Stimulated activated CD4-positive, alpha-beta T cell treated with anti-CD3 and anti-CD28 coated beads, Interleukin-1b, Interleukin-23, amount 100 ng/mL, for 24 hours (primary cell): ENCODE results near the gene CCDC141.

Experiments
- DNase-seq, 4 experiments: peaks; one replicate each; pipeline ENCODE4 v3.0.0-alpha.2; 2020; ENCODE audit warnings: low read depth in 4 of 4, low spot score in 1 of 4

The CCDC141 gene

DNA sequence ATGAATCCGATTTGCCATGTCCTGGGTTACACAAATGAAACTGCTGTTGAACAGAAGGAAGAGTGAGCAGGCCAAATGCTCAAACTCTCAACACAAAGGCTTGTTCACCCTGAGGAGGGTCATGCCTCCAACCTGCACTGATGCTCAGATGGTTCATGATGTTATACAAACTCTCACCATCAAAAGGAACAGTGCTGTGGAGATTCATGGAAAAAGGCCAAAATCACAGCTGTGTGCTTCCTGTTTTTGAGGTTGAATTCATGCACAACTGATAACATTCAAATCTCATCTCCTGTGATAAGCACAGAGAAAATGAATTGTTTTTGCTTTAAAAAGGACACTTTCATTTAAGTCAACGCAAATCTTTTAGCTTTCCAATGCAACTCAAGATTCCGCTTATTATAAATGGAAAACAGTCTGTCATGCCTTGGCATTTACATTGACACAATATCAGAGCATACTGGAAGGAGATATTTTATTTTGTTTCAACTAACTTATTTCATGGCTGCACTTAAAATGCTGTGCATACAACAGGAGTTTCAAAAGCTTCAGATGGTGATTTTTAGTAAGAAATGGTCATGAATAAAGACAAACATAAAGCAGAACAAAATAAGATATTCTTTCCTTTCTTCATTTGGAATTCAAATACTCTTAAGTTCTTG, 220.5 kb downstream of the CCDC141 start:
- no peak for DNase-seq

DNA sequence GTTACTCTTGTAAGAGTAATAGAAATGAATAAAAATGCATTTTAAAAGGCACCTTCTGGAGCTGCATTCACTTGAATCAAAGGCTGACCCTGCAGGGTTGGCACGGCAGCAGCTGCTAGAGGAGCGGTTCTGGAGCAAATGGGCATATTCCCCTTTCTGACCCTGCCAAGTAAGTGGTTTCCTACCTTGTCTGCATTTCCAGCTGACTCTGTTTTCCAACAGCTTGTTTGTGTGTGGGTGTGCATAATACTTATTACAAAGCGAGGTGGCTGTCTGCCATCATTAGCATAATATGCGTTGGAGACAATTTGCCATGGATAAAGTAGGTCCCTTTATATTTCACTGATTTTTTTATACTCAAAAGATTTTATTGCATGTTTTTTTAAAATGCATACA, 221.5 kb downstream of the CCDC141 start:
- DNase-seq: no peak

DNA sequence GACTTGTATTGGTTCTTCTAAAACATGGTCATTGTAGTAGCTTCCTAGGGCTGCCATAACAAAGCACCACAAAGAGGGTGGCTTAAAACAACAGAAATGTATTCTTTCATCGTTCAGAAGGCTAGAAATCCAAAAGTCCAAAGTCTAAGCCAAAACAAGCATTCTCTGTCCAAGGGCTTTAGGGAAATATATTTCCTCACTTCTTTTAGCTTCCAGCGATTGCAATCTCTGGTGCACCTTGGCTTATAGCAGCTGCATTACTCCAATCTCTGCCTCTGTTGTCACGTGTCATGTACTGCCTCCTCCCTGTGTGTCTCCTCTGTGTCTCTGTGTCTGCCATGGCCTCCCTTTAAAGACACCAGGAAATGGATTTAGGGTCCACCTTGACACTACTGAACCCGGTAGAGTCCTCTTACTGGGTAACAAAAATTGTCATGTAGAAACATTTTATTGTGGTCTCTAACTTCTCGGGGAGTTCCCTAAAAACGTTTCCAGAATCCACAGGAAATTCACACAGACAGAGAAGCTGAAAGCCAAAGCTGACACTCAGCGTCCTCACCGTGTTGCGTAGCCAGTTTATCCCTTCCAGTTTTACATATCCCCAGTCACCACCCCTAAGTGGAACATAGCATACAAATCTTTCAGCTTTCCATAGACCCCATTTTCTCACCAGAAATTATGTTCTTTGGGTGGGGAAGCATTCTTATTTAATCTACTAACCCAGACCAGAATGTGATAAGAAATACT, 222.0 kb downstream of the CCDC141 start:
- no peak for DNase-seq

DNA sequence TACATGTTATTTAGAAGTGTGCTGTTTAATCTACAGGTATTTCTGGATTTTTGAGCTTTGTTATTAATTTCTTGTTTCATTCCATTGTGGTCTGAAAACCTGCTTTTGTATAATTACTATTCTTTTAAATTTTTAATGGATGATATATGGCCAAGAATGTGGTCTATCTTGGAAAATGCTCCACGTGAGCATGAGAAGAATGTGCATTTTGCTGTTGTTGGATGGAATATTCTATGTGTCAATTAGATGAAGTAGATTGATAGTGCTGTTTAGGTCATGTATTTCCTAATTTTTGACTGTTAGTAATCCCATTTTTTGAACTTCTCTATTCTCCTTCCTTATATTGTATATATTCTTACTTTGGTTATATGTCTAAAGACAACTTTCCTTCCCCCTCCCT, 222.8 kb downstream of the CCDC141 start:
- no peak for DNase-seq

DNA sequence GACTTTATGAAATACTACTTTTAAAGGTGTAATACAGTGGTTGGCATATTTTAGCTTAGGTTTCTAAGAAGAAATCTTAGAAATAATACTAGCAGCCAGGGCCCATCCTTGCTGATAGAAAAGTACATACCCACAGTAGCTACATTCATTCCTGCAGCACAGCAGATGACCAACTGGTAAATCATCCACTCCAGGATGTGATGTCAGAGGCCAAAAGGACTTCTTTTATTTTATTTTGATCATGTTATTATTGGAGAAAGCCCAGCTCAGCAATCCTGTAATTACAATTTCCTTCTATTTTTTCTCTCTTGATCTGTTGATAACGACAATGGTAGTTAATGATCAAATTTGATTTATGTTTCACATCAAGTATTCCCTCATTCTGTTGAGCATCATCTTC, 224.8 kb downstream of the CCDC141 start:
- no peak for DNase-seq

DNA sequence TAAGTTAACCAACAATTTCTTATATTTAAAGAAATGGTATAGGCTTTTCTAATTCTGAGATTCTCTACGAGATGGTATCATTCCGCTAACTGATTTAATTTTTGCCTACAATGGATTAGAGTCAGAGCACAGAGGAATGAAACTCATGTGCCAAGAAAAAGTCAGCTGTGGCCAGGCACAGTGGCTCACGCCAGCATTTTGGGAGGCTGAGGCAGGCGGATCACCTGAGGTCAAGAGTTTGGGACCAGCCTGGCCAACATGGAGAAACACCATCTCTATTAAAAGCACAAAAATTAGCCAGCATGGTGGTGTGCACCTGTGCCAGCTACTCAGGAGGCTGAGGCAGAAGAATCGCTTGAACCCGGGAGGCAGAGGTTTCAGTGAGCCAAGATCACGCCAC, 225.8 kb downstream of the CCDC141 start:
- no peak for DNase-seq

DNA sequence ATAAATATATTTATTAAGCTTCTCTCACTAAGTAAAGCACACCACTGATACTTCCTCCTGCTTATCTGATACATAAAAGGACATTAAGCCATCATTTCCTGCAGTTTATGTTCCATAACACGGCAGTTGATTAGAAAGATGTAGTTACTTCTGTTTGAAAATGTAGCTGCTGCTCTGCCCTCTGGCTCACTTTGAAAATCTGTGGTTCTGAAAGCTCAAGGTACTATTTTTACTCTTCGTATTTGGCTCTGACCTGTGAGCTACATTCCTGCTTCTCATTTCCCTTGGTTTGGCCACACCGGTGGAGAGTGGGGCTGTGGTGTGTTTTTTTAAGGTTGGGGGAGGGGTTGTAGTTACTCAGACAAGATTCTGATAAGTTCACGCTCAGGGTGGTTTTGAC, 229.9 kb downstream of the CCDC141 start:
- no peak for DNase-seq

DNA sequence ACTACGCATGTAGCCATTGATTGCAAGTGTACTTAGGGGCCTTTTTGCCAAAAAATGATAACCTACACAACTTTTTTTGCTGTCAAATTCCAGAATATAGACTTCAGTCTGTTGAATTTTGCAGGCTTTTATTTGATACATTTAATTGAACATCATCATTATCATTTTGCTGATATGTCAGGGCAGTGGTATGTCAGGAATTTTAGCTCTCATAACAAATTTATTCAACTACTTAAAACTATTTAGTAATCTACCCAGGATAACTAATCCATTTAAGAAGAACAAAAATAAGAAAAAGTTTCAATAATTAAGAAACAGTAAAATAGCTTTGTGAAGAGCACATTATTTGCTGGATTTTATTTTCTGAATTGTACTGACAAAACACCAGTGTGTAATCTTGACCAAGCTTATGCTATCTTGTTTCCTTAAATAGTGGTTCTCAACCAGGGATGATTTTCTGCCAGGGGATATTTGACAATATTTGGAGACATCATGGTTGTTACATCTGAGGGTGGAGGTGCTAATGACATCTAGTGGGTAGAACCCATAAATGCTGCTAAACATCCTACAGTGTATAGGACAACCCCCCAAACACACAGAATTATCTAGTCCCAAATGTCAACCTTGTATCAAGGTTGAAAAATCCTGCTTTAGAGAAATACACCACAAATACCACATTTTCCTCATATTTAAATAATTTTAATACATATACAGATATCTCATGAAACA, 230.6 kb downstream of the CCDC141 start:
- DNase-seq: no peak

DNA sequence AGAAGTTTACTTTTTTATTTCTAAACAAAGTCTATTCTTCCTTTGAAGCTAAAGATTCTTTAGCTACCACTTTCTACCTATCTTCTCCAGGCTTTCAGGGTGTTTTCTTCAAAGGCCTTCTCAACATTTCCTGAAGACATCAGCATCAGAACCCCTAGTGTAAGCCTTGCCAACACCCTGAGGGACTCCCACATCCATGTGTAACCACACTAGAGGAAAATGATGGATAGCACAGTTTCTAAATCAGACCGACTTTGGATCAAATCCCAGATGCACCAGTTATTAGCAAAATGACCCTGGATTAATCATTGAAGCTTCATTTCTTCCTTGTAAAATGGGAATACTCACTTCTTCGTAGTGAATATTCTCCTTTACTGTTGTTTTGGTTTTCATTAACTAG, 238.0 kb downstream of the CCDC141 start:
- DNase-seq: no peak

DNA sequence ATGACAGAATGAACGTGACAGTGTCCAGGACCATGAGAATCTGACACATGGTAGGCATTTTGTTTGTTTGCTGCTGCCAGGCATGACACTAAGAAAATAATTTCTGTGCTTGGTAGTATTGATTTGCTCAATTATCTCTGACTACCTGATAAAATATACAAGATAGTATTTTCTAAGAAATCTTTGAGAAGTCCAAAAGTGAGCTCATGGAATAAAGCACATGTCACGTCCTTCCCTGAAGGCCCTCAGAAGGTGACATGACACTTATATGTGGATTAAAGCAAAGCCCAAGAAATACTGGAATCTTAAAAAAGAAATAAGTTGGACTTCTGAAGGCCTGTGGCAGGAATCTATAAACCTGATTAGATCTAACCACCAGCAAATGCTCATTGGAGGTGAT, 238.9 kb downstream of the CCDC141 start:
- no peak for DNase-seq

DNA sequence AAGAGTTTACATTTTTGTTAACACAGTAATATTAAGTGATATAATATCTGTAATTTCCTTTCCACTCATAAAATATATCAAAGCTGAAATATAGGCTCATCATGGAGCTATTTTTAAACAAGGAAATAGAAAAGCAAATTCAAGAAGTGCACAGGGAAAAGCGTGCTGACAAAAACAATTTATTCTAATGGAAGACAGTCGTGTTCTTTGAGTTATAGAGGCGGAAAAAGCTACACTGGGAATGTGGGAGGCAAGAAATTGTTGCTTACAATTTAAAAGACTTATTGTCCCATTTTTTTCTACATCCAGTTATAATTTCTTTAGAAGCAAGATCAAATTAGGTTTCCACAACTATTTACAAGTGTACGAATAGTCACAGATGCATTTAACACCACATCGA, 239.5 kb downstream of the CCDC141 start:
- no peak for DNase-seq

DNA sequence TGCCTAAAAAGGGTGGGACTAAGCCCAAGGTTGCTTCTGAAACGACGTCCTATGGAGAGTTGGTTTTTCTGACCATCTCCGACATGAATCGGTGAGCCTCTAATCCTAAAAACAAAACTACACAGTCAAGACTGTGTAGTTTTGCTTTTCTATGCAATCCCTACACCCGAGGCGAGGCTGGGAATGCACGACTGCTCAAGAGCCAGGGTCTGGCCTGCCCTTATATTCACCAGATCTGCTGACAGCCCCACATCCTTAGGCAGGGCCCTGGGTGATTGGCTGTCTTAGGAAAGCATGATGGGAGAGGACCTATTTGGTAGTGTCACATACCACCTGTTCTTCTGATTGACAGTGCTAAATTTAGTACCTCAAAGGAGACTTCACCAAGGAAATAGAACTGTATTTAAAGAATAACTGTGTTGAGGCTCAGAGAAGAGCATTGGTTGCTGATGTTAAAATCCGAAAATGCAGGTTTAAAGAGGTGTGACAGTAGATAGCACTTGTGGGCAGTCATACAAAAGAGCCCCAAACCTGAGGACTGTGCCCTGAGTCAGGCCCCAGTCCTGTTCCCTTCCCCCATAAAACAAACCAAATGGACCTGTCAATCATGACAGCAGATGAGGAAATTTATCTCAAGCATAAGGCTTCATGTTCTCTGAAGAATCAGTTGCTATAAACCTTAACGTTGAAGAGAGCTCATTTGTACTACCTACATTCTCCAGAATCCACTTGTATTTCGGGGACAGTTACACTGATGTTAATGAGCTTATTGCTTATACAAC, 242.5 kb downstream of the CCDC141 start, which contains the start of gene TTN:
TTN (minus strand) TSS at position 197 of the 782 bp plus-strand sequence. CDS start 2,781 bp downstream, outside the sequence.
- DNase-seq: no peak

DNA sequence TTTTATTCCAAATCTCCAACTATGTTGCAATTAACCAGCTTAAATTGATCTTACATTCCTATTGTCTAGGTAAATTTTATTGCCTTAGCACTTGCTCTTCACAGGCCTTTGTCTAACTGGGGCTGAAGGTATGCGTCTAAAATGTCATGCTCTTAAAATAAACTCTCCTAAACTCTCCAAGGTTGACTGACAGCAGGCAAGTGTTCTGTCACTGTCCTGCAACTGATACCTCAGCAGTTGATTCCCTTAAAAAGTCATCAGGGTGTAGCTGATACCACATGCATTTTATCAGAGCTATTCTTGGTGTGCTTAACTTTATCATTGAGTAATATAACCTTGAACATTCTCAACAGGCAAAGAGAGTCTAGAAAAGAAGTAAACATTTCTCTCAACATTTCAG, 243.4 kb downstream of the CCDC141 start:
- no peak for DNase-seq

DNA sequence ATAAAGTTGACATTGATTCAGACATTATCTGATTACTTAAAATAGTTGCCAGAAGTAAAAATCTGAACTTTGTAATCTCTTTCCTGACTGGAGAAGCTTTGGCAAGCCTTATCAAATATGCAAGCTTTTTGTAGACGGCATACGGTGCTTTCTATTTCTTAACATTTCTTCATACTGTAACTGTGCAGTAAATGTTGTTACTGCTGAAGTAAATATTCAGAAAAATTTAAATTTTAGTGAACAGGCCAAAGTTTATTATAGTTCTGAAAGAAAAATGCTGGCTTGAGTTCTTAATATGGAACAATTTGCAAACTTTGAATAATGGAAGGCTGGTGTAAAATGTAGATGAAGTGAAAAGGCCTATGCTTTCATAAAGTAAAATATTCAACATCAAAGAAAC, 244.5 kb downstream of the CCDC141 start:
- DNase-seq: no peak

DNA sequence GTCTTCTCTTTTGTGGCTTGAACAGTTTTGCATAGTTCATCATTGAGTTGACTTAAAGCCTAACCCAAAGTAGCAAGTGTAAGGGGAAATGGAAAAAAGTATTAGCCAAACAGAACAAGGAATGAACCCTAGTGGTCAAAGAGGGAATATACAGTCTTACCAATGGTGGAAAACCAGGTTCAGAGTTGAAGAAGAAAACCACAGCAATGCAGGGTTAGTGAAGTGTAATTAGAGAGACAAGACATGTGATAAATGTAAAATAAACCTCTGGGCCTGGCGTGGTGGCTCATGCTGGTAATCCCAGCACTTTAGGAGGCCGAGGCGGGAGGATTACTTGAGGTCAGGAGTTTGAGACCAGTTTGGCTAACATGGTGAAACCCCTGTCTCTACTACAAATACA, 245.1 kb downstream of the CCDC141 start:
- DNase-seq: no peak

DNA sequence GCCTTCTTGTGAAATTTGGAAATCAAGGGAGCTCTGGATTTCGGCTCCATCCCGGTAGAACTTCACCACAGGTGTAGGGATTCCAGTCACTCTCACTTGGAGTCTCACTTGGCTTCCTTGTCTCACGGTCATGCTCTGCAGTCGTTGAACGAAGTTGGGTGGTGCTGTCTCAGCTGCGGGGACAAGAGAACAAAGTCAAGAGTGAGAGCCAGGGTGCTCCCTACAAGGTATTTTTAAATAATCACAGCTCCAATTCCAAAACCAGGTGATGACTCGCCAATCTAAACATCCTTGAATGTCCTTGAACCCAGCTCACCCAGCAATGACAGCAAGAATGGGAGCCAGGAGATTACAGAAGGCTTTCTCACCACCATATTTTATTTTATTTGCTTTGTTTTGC, 249.4 kb downstream of the CCDC141 start:
- DNase-seq: no peak

DNA sequence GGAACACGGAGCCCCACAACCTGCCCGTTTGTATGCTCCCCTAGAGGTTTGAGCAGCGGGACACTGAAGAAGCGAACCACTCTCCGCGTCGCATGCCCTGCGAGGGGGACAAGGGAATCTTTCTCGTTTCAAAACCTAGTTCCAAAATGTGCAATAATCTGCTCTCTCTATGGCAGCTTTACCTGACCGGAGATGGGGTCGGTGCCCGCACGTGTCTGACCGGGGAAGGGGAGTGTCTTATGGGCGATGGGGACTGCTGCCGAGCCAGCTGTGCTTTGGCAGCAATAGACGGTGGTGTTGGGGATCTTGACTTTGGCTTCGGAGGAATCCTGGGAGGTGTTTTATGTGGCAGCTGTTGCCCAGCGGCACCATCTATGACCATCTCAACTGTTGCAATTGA, 250.6 kb downstream of the CCDC141 start:
- no peak for DNase-seq

DNA sequence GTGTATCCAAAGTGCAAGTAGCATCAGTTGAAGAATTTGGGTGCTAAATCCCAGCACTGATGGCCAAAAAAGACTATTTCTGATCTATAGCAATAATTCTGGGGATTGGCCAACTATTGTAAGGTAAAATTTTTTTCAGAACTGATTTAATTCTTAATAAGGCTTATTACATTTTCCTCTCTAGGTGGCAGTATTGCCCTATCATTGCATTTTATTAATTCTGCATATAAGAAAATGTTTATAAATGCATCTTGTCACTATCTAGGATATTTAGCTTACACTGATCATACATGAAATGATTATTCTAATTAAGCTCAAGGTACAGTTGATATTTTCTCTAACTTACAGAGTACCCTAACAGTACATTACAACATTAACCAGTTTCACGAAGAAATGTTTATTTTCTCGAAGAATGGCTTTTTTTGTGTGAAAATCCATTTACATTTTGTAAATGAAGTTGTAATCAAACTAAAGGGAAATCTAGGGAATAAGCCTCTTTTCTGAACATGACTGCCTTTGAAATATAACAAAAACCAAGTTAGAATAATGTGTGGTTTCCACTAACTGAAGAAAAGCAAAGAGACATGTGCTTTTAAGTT, 253.8 kb downstream of the CCDC141 start:
- no peak for DNase-seq

DNA sequence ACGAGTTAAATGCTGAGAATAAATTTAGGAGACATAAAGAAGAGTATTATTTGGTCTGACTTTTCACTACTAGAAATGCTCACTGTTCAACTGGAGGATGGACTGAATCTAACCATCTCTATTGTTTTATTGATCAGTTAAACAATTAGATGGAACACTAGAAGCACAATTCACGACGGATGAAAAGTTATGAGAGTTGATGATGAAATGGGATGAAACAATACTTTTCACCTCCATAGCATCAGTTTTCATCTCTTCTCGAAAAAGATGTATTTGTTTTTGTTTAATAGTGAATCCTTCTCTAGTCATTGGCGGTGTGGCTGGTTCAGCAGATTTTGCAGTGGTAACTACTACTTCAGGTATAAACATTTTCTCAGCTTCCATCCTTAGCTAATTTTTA, 262.0 kb downstream of the CCDC141 start:
- no peak for DNase-seq

DNA sequence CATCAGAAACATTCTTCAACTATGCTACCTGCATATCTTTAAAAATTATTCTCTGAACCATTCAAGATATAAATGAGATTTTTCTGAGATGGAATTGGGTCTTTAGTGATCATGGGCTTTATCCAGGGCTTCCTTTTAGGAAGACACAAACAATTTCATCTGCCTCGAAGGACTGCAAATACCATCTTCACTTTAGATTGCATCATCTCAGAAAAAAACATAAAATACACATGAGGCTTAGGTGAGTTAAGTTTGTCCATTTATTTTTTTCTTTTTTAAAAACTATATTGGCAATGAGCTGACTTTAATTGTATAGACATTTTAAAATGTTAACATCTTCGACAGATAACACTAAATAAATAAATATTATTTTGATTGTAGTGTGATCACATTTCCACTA, 262.8 kb downstream of the CCDC141 start:
- DNase-seq: no peak

DNA sequence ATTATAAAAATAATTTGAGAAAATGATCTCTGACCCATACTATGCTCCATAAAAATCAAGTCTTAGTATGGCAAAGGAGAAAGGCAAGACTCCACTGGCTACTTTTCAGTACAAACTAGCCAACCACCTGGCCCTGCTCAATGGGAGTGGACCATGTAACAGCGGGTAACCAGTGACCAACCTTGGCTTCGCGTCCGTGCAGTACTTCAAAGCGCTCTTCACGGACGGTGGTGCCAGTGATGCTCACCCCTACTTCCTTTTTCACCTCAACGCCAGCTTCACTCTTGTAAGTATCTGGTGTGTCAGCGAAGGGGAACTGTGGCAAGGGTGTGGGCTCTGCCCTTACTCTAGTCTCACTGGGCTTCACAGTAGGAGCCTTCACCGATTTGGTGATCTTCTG, 266.0 kb downstream of the CCDC141 start:
- no peak for DNase-seq
